ENCODE data around the gene FGF19.

Gene FGF19

GRCh38 chr11:69716891-69717747 is 13.3 kb upstream of the FGF19 start:
- DNase-seq (ENCODE audit: low read depth): no peak

- DNase-seq (ENCODE audit: low read depth): no peak
Measured at GRCh38 chr11:69716099-69716498, 12.3 kb upstream of the FGF19 start.

- DNase-seq (ENCODE audit: low read depth): no peak
Measured at GRCh38 chr11:69715446-69715845, 11.6 kb upstream of the FGF19 start.

GRCh38 chr11:69711822-69712801 is 8.3 kb upstream of the FGF19 start:
- DNase-seq (ENCODE audit: low read depth): no peak

DNA sequence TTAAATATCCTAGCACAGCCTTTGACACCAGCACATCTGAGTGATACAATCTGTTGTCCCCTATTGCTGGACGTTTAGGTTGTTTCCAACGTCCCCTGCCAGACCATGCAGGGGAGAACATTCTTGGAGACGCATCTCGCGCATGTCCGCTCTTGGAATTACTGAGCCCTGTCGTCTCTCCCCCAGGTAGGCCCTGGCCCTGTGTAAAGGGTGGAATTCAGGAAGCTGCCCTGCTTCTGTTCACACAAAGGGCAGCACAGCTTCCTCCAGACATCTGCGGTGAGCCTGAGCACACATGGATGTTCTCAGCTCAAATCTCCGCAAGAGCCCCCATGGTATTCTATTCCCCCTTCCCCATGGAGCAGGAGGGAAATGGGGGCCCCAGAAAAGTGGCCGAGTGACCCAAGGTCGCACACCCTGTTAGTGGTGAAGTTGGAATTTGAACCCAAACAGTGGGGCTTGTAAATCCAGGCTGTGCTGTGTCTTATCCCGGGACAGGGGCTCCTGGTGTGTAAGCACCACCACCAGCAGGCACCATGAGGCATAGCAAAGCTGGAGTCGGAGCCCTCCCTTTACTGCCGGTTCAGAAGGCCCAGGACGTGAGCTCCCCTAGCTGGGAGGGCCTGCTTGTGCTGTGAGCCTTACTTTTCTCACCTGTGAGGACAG is 5.0 kb upstream of the FGF19 start:
- no peak for DNase-seq (ENCODE audit: low read depth)

DNA sequence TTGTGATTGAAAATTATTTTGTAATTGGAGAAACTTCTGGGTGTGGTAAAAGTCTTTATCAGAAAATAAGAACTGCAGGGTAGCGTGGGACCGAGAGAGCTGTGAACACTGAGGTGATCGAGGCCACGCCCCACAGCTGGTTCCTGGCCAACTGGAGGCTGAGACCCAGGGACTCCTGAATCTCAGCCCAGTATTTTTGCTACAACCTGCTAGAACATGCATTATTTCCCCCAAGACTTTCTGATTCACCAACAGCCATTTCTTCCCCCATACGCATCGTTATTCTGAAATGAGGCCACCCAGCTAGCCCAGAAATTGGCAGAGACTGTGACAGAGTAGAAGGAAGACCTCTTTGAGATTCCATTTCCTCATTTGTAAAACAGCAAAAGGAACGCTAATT is 3.4 kb upstream of the FGF19 start:
- DNase-seq (ENCODE audit: low read depth): no peak

DNA sequence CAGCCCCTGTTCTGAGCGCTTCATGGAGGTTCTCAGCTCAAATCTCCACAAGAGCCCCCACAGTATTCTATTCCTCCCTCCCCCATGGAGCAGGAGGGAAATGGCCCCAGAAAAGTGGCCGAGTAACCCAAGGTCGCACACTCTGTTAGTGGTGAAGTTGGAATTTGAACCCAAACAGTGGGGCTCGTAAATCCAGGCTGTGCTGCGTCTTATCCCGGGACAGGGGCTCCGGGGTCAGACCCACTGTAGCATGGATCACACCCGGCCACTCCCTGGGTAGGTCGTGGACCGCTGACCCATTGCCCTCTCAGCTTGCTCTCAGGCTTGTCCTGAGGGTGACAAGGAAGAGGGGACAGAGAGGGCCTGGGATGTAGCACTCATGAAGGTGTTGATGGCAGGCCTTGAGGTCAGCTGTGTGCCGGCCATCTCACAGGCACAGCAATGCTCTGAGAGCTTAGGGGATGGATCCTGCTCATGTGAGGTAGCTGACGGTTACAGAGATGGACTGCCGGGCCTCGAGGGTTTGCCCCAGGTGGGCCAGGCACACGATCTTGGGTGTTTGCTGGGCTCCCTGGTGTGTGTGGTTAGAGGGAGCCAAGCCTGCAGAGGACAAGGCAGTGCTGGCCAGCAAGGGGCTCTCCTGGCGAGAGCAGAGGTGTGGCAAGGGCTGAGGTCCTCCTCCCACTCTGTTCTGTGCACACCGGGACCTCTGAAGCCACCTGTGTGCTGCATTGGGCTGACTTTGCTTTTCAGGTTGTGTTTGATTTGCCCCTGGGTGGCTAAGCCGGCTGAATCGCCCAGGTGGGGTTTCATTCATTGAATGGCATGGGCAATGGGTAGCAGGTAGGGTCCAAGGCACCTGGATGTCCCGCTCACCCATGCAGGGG is 2.3 kb upstream of the FGF19 start:
- DNase-seq (ENCODE audit: low read depth): no peak

DNA sequence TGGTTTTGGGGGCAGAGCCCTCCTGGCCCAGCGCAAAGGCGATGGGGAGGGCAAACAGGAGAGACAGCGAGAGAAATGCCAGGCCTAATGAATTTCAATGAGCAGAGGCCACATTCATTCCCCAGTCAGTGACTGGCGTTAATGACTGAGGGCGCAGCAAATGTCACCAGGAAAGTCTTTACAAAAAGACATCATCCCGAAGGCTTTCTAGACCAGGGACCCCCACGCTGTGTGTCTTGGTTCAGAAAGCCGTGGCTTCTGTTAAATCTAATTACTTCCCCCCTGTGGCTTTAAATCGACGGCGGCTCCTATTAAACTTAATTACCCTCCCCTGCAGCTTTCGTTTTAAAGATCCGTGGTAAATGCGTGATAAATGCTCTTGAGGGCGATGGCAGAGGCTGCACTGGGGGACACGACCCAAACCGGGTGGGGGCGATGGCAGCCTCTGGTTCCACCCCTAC is 1.6 kb upstream of the FGF19 start:
- DNase-seq (ENCODE audit: low read depth): no peak

DNA sequence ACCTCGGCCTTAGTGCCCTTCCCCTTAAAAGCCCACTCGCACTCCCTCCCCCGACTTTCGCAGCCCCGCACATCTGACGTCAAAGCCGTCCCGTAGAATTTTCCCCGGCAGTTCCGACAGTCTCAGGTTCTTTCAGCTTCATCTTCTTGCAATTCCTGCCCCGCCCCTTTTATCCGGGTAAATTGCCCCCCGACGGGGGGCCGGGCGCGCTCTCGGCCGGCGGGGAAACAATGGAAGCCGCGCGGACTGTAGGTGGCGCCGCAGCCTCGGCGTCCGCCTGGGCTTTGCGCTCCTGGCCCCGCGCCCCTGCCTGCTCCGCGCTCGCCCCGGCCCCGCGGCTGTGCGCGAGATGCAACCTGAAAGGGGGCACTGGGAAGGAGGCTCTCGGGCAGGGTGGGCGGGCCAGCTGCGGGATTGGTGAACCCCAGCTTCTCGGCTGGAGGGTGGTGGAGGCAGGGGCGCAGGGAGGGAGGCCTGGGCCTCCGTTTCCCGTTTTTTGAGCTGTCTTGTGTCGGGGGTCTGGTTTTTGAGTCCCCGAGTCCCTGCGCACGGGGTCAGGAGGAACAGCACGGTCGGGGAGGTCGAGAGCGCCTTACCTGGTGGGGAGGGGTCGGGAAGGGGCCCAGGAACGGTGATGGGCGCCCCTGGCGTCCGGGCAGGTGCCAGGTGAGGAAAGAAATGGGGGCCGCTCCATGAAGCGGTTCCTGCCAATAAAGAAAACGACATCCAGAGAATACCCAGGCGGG is 859 bp upstream of the FGF19 start:
- no peak for DNase-seq (ENCODE audit: low read depth)

- DNase-seq (ENCODE audit: low read depth): no peak
Measured at GRCh38 chr11:69703453-69703767, 412 bp downstream of the FGF19 start.

GRCh38 chr11:69702769-69703452 is 911 bp downstream of the FGF19 start:
- no peak for DNase-seq (ENCODE audit: low read depth)

- no peak for DNase-seq (ENCODE audit: low read depth)
Measured at GRCh38 chr11:69702239-69702691, 1.6 kb downstream of the FGF19 start.

DNA sequence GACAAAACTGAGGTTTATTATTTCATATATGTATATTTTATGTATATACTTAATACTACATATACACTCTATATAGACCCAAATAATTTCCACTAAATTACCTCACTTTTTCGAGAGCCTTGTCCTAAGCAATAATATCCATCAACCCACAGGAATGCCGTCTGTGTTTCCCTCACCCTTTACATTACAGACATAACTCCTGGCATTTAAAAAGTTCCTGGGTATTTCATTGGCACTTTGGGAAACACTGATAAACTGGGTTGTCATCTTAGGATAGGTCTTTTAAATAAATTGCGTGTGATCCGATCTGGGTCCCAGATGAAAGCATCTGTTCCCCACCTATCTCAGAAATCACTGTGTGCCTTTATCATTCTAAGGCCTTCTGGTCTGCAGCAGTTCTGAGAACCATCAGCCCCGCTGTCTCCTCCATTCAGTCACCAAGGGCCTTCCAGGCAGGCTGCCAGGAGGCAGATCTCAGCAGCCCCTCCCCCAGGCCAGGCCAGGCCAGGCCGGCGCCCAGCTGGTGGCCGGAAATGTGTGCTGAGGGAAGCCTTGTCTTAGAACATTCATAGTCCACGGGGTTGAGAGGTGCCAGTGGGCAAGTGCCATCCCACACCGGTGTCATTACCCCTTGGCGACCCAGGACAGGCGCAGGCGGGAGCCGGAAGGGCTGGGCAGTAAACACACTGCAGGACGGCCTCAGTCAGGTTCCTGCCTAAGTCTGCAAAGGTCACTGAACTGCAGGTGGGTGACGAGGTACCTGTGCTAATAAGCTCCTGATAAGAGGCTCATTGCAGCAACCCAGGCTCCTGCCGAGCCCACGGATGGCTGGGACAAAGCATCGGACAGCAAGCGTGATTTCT is 3.3 kb downstream of the FGF19 start:
- no peak for DNase-seq (ENCODE audit: low read depth)

DNA sequence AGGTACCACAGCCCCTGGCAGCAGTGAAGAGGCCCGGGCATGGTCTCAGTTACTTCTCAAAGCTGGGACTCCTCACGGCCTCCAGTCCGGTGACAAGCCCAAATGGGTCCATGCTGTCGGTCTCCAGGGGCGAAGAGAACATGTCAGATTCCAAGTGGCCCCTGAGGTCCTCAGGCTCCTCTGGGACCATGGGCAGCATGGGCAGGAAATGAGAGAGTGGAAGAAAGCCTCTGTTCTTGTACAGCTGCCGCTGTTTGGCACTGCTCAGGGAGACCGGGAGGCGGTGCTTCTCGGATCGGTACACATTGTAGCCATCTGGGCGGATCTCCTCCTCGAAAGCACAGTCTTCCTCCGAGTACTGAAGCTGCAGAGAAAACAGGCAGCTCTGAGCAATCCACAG is 4.6 kb downstream of the FGF19 start:
- no peak for DNase-seq (ENCODE audit: low read depth)

DNA sequence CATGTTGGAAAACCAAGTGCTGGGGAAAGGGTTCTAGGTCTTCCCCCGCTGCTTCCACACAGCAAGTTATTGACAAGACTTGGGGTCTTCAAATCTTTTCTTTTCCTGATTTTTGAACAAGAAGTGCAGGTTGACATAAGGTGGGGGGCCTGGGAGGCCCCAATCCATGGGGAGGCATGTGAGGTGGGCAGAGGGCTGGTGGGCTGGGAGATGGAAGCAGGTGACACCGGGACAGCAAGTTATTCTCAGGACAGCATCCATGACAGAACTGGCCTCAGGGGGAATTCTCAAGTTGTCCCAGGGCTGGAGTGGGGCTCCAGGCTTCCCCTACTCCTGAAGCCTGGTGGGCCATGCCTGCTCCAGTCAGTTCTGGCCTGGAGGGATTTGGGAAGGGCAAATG is 5.5 kb downstream of the FGF19 start:
- DNase-seq (ENCODE audit: low read depth): no peak

- no peak for DNase-seq (ENCODE audit: low read depth)
Measured at GRCh38 chr11:69697861-69698260, 6.0 kb downstream of the FGF19 start.

GRCh38 chr11:69697469-69697843 is 6.4 kb downstream of the FGF19 start:
- DNase-seq (ENCODE audit: low read depth): no peak

- DNase-seq (ENCODE audit: low read depth): no peak
Measured at GRCh38 chr11:69696749-69697468, 6.9 kb downstream of the FGF19 start.

Data from stimulated activated CD8-positive, alpha-beta memory T cell treated with anti-CD3 and anti-CD28 coated beads, Interleukin-7, amount 100 ng/mL, for 24 hours (primary cell).